Activated naive CD8-positive, alpha-beta T cell treated with anti-CD3 and anti-CD28 coated beads, Interleukin-2, amount 10 ng/mL, durations not matched to agents 7 days and 5 days (primary cell): ENCODE measurements around the gene MTUS2. TPM values are rescaled to one million over a fixed set of nuclear protein-coding genes. Genes with fewer than 3 reads are reported as not detected.

Source experiments
- ATAC-seq: fragments of 150-1000 bp; cut with Tn5 transposase; one replicate; pipeline ENCODE4 v1.10.0; 2021; ENCODE audit warnings: low read depth, moderate library complexity
- POLR2A ChIA-PET: fragments of 350-600 bp; sonication (Branson Sonifier 250); formaldehyde crosslinking; loops from one replicate; lab custom pipeline; 2021; ENCODE audit warnings: antibody characterized with exemption; lab: Charles Lee
- DNase-seq: peaks from one replicate; pipeline ENCODE4 v3.0.0; 2021
- H3K27ac Mint-ChIP-seq: one replicate; pipeline ENCODE4 v1.8.0; 2022; ENCODE audit warnings: mild to moderate bottlenecking, mixed read lengths
- H3K27me3 Mint-ChIP-seq: one replicate; pipeline ENCODE4 v1.8.0; 2022; ENCODE audit warnings: mild to moderate bottlenecking, moderate library complexity, mixed read lengths
- H3K36me3 Mint-ChIP-seq: one replicate; pipeline ENCODE4 v1.8.0; 2021; ENCODE audit warnings: mild to moderate bottlenecking, mixed read lengths
- H3K4me1 Mint-ChIP-seq: one replicate; pipeline ENCODE4 v1.8.0; 2021; ENCODE audit warnings: mixed read lengths
- H3K4me3 Mint-ChIP-seq: one replicate; pipeline ENCODE4 v1.8.0; 2022; ENCODE audit warnings: mild to moderate bottlenecking, moderate library complexity, mixed read lengths
- H3K9me3 Mint-ChIP-seq: one replicate; pipeline ENCODE4 v1.8.0; 2021; ENCODE audit warnings: mixed read lengths
- total RNA-seq, 2 experiments: library from RNA; stranded (reverse); gene quantifications; one replicate each; pipeline ENCODE4 v1.2.3, GENCODE V29; 2021

MTUS2 gene
- total RNA-seq, 2 experiments from 2014 or later, result not detected

GRCh38 chr13:29439601-29440388 is 619.7 kb downstream of the MTUS2 start:
- H3K4me3 Mint-ChIP-seq, result no peak overlapping the region
- POLR2A ChIA-PET, result no interaction called here
- no peak overlapping the region for H3K27ac Mint-ChIP-seq
- H3K9me3 Mint-ChIP-seq, result no peaks in the 10 kb centered on the region
- DNase-seq (no peak), ATAC-seq (no peak)
- H3K27me3 Mint-ChIP-seq, result peaks cover 4% of the 10 kb centered on the region
- no peaks in the 10 kb centered on the region for H3K36me3 Mint-ChIP-seq
- no peaks in the 10 kb centered on the region for H3K4me1 Mint-ChIP-seq

- Mint-ChIP-seq H3K4me1 (no peaks in the 10 kb centered on the region), H3K36me3 (no peaks in the 10 kb centered on the region), H3K4me3 (no peak overlapping the region), H3K27ac (no peak overlapping the region), H3K9me3 (no peaks in the 10 kb centered on the region), H3K27me3 (peaks cover 9% of the 10 kb centered on the region)
- no peak for ATAC-seq
- no peak for DNase-seq
- POLR2A ChIA-PET, result no interaction called here
Observed at GRCh38 chr13:29441306-29441705, 621.2 kb downstream of the MTUS2 start.

GRCh38 chr13:29446016-29446415 is 625.9 kb downstream of the MTUS2 start:
- H3K27me3 Mint-ChIP-seq, result peaks cover 14% of the 10 kb centered on the region
- no peak overlapping the region for H3K4me3 Mint-ChIP-seq
- no peak overlapping the region for H3K27ac Mint-ChIP-seq
- DNase-seq (no peak), ATAC-seq (no peak)
- H3K9me3 Mint-ChIP-seq, result no peaks in the 10 kb centered on the region
- H3K4me1 Mint-ChIP-seq, result no peaks in the 10 kb centered on the region
- no peaks in the 10 kb centered on the region for H3K36me3 Mint-ChIP-seq
- POLR2A ChIA-PET, result no interaction called here

GRCh38 chr13:29448174-29448573 is 628.0 kb downstream of the MTUS2 start:
- no peak overlapping the region for H3K4me3 Mint-ChIP-seq
- H3K36me3 Mint-ChIP-seq, result no peaks in the 10 kb centered on the region
- no peak for ATAC-seq
- no peak overlapping the region for H3K27ac Mint-ChIP-seq
- H3K4me1 Mint-ChIP-seq, result no peaks in the 10 kb centered on the region
- POLR2A ChIA-PET, result no interaction called here
- H3K27me3 Mint-ChIP-seq, result peaks cover 16% of the 10 kb centered on the region
- H3K9me3 Mint-ChIP-seq, result no peaks in the 10 kb centered on the region
- no peak for DNase-seq

- Mint-ChIP-seq H3K27ac (no peak overlapping the region), H3K9me3 (no peaks in the 10 kb centered on the region)
- POLR2A ChIA-PET, result no interaction called here
Observed at GRCh38 chr13:29449726-29450125, 629.6 kb downstream of the MTUS2 start.

GRCh38 chr13:29451976-29452375 is 631.8 kb downstream of the MTUS2 start:
- Mint-ChIP-seq H3K36me3 (no peaks in the 10 kb centered on the region), H3K4me3 (no peak overlapping the region), H3K9me3 (no peaks in the 10 kb centered on the region), H3K27me3 (peaks cover 7% of the 10 kb centered on the region), H3K27ac (no peak overlapping the region), H3K4me1 (no peaks in the 10 kb centered on the region)
- DNase-seq (no peak), ATAC-seq (no peak)
- POLR2A ChIA-PET, result no interaction called here

More at GRCh38 chr13:29449726-29450125, 629.6 kb downstream of the MTUS2 start:
- Mint-ChIP-seq H3K4me1 (no peaks in the 10 kb centered on the region), H3K27me3 (peaks cover 12% of the 10 kb centered on the region), H3K36me3 (no peaks in the 10 kb centered on the region), H3K4me3 (no peak overlapping the region)
- ATAC-seq (no peak), DNase-seq (no peak)

GRCh38 chr13:29452773-29453616 is 632.9 kb downstream of the MTUS2 start:
- no peaks in the 10 kb centered on the region for H3K4me1 Mint-ChIP-seq
- no peaks in the 10 kb centered on the region for H3K9me3 Mint-ChIP-seq
- POLR2A ChIA-PET, result interaction anchor here (0.6 kb wide), 1 partner anchor 1161 kb away, joined by 3 read pairs; no protein-coding TSS in a partner anchor
- peaks cover 5% of the 10 kb centered on the region for H3K27me3 Mint-ChIP-seq
- H3K27ac Mint-ChIP-seq, result no peak overlapping the region
- ATAC-seq (no peak), DNase-seq (no peak)
- H3K4me3 Mint-ChIP-seq, result no peak overlapping the region
- H3K36me3 Mint-ChIP-seq, result no peaks in the 10 kb centered on the region

- DNase-seq (no peak), ATAC-seq (no peak)
- Mint-ChIP-seq H3K27ac (no peak overlapping the region), H3K9me3 (no peaks in the 10 kb centered on the region), H3K27me3 (peaks cover 5% of the 10 kb centered on the region), H3K36me3 (no peaks in the 10 kb centered on the region), H3K4me3 (no peak overlapping the region), H3K4me1 (no peaks in the 10 kb centered on the region)
- POLR2A ChIA-PET, result no interaction called here
Observed at GRCh38 chr13:29453617-29454011, 633.5 kb downstream of the MTUS2 start.

- Mint-ChIP-seq H3K4me3 (no peak overlapping the region), H3K36me3 (no peaks in the 10 kb centered on the region), H3K9me3 (no peaks in the 10 kb centered on the region), H3K27me3 (peaks cover 6% of the 10 kb centered on the region), H3K27ac (no peak overlapping the region), H3K4me1 (no peaks in the 10 kb centered on the region)
- DNase-seq (no peak), ATAC-seq (no peak)
- POLR2A ChIA-PET, result no interaction called here
Observed at GRCh38 chr13:29454931-29455481, 634.9 kb downstream of the MTUS2 start.

GRCh38 chr13:29456419-29456818 is 636.3 kb downstream of the MTUS2 start:
- Mint-ChIP-seq H3K9me3 (no peaks in the 10 kb centered on the region), H3K4me1 (no peaks in the 10 kb centered on the region), H3K36me3 (no peaks in the 10 kb centered on the region), H3K4me3 (no peak overlapping the region), H3K27ac (no peak overlapping the region), H3K27me3 (peaks cover 11% of the 10 kb centered on the region)
- no peak for DNase-seq
- ATAC-seq, result no peak
- POLR2A ChIA-PET, result no interaction called here

- POLR2A ChIA-PET, result no interaction called here
- Mint-ChIP-seq H3K4me1 (no peaks in the 10 kb centered on the region), H3K36me3 (no peaks in the 10 kb centered on the region), H3K27me3 (peaks cover 13% of the 10 kb centered on the region), H3K9me3 (no peaks in the 10 kb centered on the region), H3K27ac (no peak overlapping the region), H3K4me3 (no peak overlapping the region)
- DNase-seq (no peak), ATAC-seq (no peak)
Observed at GRCh38 chr13:29457299-29457698, 637.2 kb downstream of the MTUS2 start.

GRCh38 chr13:29458419-29458818 is 638.3 kb downstream of the MTUS2 start:
- H3K4me3 Mint-ChIP-seq, result no peak overlapping the region
- ATAC-seq (no peak), DNase-seq (no peak)
- H3K36me3 Mint-ChIP-seq, result no peaks in the 10 kb centered on the region
- no peaks in the 10 kb centered on the region for H3K9me3 Mint-ChIP-seq
- H3K27ac Mint-ChIP-seq, result no peak overlapping the region
- peaks cover 11% of the 10 kb centered on the region for H3K27me3 Mint-ChIP-seq
- POLR2A ChIA-PET, result no interaction called here
- H3K4me1 Mint-ChIP-seq, result no peaks in the 10 kb centered on the region

GRCh38 chr13:29459813-29460355 is 639.7 kb downstream of the MTUS2 start:
- Mint-ChIP-seq H3K9me3 (no peaks in the 10 kb centered on the region), H3K27me3 (peaks cover 11% of the 10 kb centered on the region), H3K36me3 (no peaks in the 10 kb centered on the region), H3K4me3 (no peak overlapping the region), H3K4me1 (no peaks in the 10 kb centered on the region), H3K27ac (no peak overlapping the region)
- POLR2A ChIA-PET, result no interaction called here
- ATAC-seq (no peak), DNase-seq (no peak)
